Retinal pigment epithelial cell (primary cell): ENCODE results near the gene PSMB11.

ENCODE experiments used
- DNase-seq: peaks from one replicate; pipeline ENCODE4 v3.0.0-alpha.2; 2010; ENCODE audit warnings: low read depth
- H3K4me3 ChIP-seq: 2 replicates; pipeline ENCODE4 v1.5.1; 2011; ENCODE audit warnings: mild to moderate bottlenecking, low read length, control low read depth, moderate library complexity
- TF ChIP-seq, protein P1 (sequence below): conservative IDR thresholded peaks from 2 replicates; pipeline ENCODE4 v1.5.1; 2011; ENCODE audit warnings: low read depth, low read length, control low read depth, inconsistent platforms

Gene PSMB11

DNA sequence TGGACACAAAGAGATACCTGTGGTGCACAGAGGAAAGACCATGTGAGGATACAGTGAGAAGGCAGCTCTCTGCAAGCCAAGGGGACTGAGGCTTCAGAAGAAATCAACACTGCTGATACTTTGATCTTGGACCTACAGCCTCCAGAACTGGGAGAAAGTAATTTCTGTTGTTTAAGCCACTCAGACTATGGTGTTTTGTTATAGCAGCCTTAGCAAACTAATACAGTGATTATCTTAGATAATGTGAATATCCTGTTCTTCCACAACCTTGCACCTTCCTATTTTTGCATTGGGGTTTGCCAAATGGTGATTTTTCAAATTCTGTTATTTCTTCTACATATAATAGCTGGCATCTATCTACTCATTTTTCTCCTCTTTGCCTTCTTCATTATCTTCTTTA is 23.9 kb upstream of the PSMB11 start:
- DNase-seq, result no peak
- H3K4me3 ChIP-seq, result no peak overlapping the region
- TF ChIP-seq, protein P1, sequence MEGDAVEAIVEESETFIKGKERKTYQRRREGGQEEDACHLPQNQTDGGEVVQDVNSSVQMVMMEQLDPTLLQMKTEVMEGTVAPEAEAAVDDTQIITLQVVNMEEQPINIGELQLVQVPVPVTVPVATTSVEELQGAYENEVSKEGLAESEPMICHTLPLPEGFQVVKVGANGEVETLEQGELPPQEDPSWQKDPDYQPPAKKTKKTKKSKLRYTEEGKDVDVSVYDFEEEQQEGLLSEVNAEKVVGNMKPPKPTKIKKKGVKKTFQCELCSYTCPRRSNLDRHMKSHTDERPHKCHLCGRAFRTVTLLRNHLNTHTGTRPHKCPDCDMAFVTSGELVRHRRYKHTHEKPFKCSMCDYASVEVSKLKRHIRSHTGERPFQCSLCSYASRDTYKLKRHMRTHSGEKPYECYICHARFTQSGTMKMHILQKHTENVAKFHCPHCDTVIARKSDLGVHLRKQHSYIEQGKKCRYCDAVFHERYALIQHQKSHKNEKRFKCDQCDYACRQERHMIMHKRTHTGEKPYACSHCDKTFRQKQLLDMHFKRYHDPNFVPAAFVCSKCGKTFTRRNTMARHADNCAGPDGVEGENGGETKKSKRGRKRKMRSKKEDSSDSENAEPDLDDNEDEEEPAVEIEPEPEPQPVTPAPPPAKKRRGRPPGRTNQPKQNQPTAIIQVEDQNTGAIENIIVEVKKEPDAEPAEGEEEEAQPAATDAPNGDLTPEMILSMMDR, result no peak

DNA sequence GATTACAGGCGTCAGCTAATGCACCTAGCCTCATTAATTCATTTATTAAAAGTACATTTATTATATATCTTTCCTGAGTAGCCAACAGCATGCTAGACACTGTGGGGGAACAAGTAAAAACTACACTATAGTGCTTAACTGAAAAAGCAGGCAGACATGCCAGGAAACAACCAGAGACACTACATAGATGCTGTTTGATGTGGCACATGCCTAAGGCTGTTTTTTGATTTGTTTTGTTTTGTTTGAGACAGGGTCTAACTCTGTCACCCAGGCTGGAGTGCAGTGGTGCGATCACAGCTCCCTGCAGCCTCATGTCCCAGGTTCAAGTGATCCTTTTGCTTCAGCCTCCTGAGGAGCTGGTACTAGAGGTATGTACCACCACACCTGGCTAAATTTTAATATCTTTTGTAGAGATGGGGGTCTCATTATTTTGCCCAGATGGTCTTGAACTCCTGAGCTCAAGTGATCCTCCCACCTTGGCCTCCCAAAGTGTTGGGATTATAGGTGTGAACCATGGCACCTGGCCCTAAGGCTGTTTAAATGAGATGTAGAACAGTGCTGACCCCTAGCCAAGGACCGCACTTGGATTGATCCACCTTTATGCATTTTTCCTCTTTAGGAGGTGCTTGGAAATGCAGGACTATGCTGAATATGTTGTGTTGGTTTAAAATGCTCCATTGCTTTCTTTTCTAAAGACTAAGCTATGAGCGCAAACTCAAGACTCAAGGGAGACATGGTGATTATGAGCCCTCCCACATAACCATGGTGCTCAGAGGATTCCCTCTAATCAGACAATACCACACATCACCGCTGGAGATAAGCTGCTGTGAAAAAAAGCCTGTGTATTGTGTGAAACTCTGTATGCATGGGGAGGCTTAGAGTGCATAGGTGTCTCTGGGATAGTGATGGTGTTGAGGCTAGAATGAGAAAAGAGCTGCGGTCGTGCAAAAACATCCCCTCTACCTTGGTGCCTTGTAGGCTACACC is 21.6 kb upstream of the PSMB11 start:
- TF ChIP-seq, protein P1, result no peak
- no peak overlapping the region for H3K4me3 ChIP-seq
- DNase-seq, result no peak

DNA sequence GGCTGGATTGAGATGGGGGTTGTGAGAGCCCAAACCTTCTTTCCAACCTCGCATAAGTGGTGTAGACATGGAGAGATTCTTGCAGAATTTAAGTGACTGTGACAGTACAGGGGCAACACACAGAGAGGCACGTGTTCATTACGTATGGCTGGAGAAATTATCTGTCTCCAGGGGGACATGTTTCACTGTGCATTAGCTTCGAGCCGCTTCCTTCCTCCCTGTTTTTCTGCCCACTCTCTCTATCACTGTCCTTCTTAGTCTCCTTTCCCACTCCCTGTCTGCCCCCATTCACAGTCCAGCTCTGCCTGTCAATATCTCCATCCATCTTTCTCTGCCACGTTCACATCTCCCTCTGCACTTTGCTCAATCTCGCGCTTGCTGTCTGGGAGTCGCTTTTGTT is 20.6 kb upstream of the PSMB11 start:
- no peak overlapping the region for H3K4me3 ChIP-seq
- no peak for DNase-seq

DNA sequence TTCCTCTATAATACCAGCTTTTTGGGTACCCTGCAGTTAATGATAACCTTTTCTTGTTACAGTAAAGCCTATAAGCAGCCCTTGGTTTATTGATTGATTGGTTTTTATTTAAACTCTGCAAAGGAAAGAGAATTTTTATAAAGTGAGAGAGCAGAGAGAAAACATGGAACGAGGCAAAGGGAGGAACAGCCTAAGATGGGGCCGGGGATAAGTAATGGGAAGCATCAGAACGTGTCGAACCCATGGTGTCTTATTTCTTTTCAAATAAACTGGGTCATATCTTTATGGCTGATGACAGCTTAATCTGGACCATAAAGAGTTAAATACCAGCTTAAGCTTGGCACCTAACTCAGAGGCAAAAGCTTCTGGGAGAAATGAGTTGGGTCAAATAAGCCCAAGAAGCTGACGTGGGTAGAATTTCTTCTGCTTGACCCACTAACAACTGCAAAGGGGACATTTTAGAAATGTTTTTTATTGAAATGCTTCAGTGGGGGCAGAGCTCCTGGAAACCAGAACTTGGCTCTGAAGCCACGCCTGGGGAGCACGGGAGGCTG is 20.0 kb upstream of the PSMB11 start:
- H3K4me3 ChIP-seq, result no peak overlapping the region
- TF ChIP-seq, protein P1, result no peak
- DNase-seq, result no peak

More for the DNA sequence above, 20.6 kb upstream of the PSMB11 start:
- TF ChIP-seq, protein P1, result no peak

DNA sequence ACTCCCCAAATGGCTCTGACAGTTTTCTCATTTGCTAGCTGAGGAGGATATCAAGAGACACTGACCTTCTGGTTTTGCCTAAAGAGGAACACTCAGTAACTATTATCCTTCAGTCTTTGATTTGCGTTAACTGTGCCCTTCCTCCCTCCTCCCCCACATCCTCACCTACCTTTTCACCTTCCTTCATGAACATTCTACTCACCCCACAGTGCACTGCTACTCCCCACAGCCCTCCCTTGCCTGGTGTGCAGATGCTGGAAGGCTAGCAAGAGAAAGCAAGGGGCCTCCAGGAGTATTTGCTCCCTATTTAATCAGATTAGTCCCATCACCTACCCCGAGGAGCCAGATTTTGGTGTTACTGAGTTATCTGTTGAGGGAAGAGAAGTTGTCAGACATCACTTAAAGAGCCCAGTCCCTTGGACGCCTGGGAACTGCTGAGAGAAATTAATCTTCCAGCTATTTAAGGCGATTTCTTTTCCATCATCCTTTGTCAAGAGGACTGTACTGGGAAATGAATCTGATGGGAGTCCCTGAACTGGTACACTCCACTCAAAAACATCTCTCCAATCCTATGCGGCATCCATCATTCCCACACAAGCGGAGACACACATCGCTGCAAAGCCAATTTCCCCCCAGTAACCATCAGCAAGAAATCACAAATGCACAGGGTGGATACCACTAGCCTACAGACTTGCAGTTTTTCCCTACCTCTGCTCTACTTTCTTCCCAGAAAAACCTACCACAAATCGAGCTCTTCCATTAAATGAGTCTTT is 18.8 kb upstream of the PSMB11 start:
- TF ChIP-seq, protein P1, result no peak
- no peak for DNase-seq

DNA sequence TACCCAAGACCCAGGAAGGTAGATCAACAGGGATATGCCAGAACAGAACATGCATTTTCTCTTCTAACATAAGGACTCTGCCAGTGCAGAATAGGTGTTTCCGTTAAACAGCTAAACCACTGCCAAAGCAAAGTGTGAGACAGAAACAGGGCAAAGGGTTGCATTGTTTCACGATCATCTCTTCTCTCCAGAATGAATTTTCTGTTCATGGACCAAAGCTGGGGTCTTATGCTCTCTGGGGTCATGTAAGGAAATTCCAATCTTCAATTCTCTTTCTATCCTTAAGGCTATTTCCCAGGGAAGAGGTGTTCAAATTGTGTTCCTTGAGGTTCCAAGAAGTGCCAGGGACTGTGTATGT is 18.2 kb upstream of the PSMB11 start:
- no peak for DNase-seq
- TF ChIP-seq, protein P1, result no peak
- no peak overlapping the region for H3K4me3 ChIP-seq

More for the DNA sequence above, 18.8 kb upstream of the PSMB11 start:
- no peak overlapping the region for H3K4me3 ChIP-seq
